ENCODE data around the gene TIGD1.

Gene TIGD1

GRCh38 chr2:232528746-232529460 lies 21.5 kb downstream of the TIGD1 start:
- Histone ChIP-seq H3K9ac (ENCODE audit: low read length in 2 of 2) (no peak overlapping the region), H3K9me3 (ENCODE audit: control insufficient read depth in 2 of 2, low read length in 2 of 2) (no peaks in the 10 kb centered on the region), H3K4me1 (ENCODE audit: control insufficient read depth, insufficient read depth, low read length) (peaks cover 11% of the 10 kb centered on the region), H3K27me3 (ENCODE audit: control insufficient read depth in 1 of 2, insufficient read depth in 2 of 2, low read length in 2 of 2) (peaks cover 3 to 16% of the 10 kb centered on the region in 2 donors), H3K27ac (ENCODE audit: low read length) (no peak overlapping the region), H3K36me3 (ENCODE audit: control insufficient read depth in 2 of 2, insufficient read depth in 2 of 2, low read length in 2 of 2) (no peaks in the 10 kb centered on the region), H3K4me3 (ENCODE audit: low read length in 2 of 2) (no peak overlapping the region)

DNA sequence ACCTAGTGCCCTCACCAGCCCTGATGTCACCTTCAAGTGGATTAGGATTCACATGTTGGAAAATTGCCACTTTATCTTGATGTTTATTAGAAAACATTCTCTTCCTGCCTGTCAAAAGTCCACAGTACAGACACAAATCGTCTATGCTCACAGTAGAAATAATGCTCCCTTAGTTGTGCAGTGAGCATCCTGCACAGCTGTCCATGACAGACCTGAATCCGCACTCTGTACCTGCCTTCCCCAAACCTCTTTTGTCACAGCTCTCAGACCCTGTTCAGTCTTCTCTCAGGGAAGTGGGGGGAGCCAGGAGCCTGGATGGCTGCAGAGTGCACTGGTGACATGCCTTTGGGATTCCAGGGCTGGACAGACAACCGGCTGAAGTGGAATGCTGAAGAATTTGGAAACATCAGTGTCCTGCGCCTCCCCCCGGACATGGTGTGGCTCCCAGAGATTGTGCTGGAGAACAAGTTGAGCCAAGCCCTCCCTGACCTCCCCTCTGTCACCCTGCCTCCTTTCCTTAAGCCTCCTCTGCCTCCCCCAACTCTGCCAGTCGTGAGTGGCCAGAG lies 22.4 kb downstream of the TIGD1 start:
- Histone ChIP-seq H3K4me3 (ENCODE audit: low read length in 2 of 2) (no peak overlapping the region), H3K27me3 (ENCODE audit: control insufficient read depth in 1 of 2, insufficient read depth in 2 of 2, low read length in 2 of 2) (peaks cover 8 to 26% of the 10 kb centered on the region in 2 donors), H3K9me3 (ENCODE audit: control insufficient read depth in 2 of 2, low read length in 2 of 2) (no peaks in the 10 kb centered on the region), H3K36me3 (ENCODE audit: control insufficient read depth in 2 of 2, insufficient read depth in 2 of 2, low read length in 2 of 2) (no peaks in the 10 kb centered on the region), H3K4me1 (ENCODE audit: control insufficient read depth, insufficient read depth, low read length) (peaks cover 17% of the 10 kb centered on the region), H3K9ac (ENCODE audit: low read length in 2 of 2) (no peak overlapping the region), H3K27ac (ENCODE audit: low read length) (no peak overlapping the region)

DNA sequence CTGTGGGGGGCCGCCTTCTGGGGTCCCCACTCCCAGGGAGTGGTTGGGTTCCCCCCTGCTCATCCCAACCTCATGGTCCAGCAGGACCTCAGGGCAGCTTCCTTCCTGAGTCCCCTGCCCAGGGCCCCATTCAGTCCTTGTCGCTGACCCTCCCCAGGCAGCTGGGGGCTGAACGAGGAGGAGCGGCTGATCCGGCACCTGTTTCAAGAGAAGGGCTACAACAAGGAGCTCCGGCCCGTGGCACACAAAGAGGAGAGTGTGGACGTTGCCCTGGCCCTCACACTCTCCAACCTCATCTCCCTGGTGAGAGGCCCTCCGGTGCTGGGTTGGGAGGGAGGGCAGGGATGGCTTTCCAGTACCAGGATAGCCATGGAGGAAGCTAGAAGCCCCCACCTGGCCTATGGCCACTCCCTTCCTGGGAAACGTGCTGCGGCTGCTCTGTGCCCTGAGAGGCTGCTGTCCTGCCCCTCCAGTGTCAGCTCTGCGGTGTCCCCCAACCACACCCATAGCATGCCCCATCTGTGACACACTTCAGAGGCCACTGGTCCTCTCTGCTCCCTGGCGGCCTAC lies 23.9 kb downstream of the TIGD1 start:
- Histone ChIP-seq H3K27ac (ENCODE audit: low read length) (no peak overlapping the region), H3K4me3 (ENCODE audit: low read length in 2 of 2) (no peak overlapping the region), H3K9ac (ENCODE audit: low read length in 2 of 2) (no peak overlapping the region), H3K9me3 (ENCODE audit: control insufficient read depth in 2 of 2, low read length in 2 of 2) (no peaks in the 10 kb centered on the region), H3K4me1 (ENCODE audit: control insufficient read depth, insufficient read depth, low read length) (peaks cover 23% of the 10 kb centered on the region), H3K27me3 (ENCODE audit: control insufficient read depth in 1 of 2, insufficient read depth in 2 of 2, low read length in 2 of 2) (peaks cover 16 to 40% of the 10 kb centered on the region in 2 donors), H3K36me3 (ENCODE audit: control insufficient read depth in 2 of 2, insufficient read depth in 2 of 2, low read length in 2 of 2) (no peaks in the 10 kb centered on the region)

DNA sequence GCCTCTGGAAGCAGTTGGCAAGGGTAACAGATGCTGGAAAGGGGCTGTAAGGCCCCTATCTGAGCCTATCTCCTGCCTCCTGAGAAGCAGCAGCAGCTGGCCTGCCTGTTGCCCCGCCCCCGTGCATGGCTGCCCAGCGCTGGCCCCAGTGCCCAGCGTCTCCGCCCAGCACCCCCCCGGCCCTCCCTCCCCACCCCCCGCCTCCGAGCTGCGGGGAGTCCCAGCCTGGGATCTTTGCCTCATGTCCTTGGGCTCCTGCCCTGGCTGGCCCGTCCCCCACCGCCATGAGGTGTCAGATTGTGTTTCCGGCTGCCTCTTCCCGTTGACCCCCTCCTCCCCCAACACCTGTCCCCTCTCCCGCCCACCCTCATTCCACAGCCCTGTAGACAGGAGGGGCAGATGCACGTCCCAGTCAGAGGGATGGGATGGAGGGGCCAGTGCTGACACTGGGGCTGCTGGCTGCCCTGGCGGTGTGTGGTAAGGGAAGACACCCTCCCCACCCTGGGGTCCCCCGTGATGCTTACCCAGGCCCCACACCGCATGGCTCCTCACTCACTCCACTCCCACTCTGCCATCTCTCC lies 24.5 kb downstream of the TIGD1 start, which contains the start of gene CHRND:
Gene CHRND (plus strand): TSS at position 370 of the 581 bp plus-strand sequence. CDS start 56 bp downstream, at position 426.
- Histone ChIP-seq H3K4me1 (ENCODE audit: control insufficient read depth, insufficient read depth, low read length) (peaks cover 23% of the 10 kb centered on the region), H3K9me3 (ENCODE audit: control insufficient read depth in 2 of 2, low read length in 2 of 2) (no peaks in the 10 kb centered on the region), H3K9ac (ENCODE audit: low read length in 2 of 2) (no peak within 1 kb of the TSS), H3K27me3 (ENCODE audit: control insufficient read depth in 1 of 2, insufficient read depth in 2 of 2, low read length in 2 of 2) (peaks cover 20 to 46% of the 10 kb centered on the region in 2 donors), H3K4me3 (ENCODE audit: low read length in 2 of 2) (no peak within 1 kb of the TSS), H3K36me3 (ENCODE audit: control insufficient read depth in 2 of 2, insufficient read depth in 2 of 2, low read length in 2 of 2) (no peaks in the 10 kb centered on the region), H3K27ac (ENCODE audit: low read length) (no peak within 1 kb of the TSS)

- Histone ChIP-seq H3K36me3 (ENCODE audit: control insufficient read depth in 2 of 2, insufficient read depth in 2 of 2, low read length in 2 of 2) (no peaks in the 10 kb centered on the region), H3K27ac (ENCODE audit: low read length) (no peak overlapping the region), H3K9me3 (ENCODE audit: control insufficient read depth in 2 of 2, low read length in 2 of 2) (no peaks in the 10 kb centered on the region), H3K4me1 (ENCODE audit: control insufficient read depth, insufficient read depth, low read length) (peaks cover 23% of the 10 kb centered on the region), H3K4me3 (ENCODE audit: low read length in 2 of 2) (no peak overlapping the region), H3K27me3 (ENCODE audit: control insufficient read depth in 1 of 2, insufficient read depth in 2 of 2, low read length in 2 of 2) (peaks cover 21 to 48% of the 10 kb centered on the region in 2 donors), H3K9ac (ENCODE audit: low read length in 2 of 2) (no peak overlapping the region)
These were observed 25.2 kb downstream of the TIGD1 start for GRCh38 chr2:232525199-232525598.

DNA sequence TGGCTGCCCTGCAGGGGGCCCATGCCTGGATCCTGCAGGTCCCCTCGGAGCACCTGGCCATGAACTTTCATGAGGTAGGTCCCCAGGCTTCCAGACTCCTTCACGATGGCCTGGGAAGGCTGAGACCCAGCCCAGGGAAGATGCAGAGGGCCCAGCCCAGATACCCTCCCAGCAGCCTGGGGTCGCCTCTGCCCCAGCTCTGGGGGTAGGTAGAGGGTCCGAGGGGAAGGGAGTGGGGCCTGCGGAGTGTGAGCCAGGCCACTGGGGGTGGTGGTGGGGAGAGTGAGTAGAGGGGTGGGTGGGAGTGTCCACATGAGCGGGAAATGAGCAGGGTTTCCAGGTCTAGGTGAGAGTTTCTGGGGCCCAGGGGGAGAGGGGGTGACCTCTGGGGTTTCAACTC lies 25.6 kb downstream of the TIGD1 start:
- Histone ChIP-seq H3K9ac (ENCODE audit: low read length in 2 of 2) (no peak overlapping the region), H3K27ac (ENCODE audit: low read length) (no peak overlapping the region), H3K27me3 (ENCODE audit: control insufficient read depth in 1 of 2, insufficient read depth in 2 of 2, low read length in 2 of 2) (peaks cover 21 to 48% of the 10 kb centered on the region in 2 donors), H3K9me3 (ENCODE audit: control insufficient read depth in 2 of 2, low read length in 2 of 2) (no peaks in the 10 kb centered on the region), H3K4me3 (ENCODE audit: low read length in 2 of 2) (no peak overlapping the region), H3K36me3 (ENCODE audit: control insufficient read depth in 2 of 2, insufficient read depth in 2 of 2, low read length in 2 of 2) (no peaks in the 10 kb centered on the region), H3K4me1 (ENCODE audit: control insufficient read depth, insufficient read depth, low read length) (peaks cover 23% of the 10 kb centered on the region)

DNA sequence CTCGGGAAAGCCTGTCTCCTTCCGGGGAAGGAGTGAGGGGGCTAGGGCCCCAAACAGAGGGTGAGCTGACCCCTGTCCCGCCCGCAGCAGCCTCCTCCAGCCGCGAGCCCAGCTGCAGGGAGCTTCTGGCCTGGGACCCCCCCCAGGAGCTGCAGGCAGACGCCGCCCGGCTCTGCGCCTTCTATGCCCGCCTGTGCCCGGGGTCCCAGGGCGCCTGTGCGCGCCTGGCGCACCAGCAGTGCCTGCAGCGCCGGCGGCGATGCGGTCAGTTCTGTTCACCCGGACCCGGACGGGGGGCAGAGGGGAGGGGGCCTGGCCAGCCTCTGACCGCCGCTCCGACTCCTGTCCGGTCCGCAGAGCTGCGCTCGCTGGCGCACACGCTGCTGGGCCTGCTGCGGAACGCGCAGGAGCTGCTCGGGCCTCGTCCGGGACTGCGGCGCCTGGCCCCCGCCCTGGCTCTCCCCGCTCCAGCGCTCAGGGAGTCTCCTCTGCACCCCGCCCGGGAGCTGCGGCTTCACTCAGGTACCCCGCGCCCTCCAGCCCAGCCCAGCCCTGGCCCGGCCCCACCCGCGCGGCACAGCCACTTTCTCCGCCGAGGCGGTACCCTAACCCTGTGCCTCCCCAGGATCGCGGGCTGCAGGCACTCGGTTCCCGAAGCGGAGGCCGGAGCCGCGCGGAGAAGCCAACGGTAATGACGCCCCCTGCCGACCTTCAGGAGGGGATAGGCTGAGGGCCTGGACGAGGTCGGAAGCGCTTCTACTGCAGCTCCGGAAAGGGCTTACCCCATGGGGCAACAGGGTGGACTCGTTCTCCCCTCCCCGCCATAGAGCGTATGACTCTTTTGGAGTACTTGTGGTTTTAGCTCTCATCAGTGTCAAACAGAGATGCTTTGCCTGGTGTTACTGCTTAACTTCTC lies 26.4 kb downstream of the TIGD1 start:
- no peaks in the 10 kb centered on the region for H3K9me3 ChIP-seq (ENCODE audit: control insufficient read depth in 2 of 2, low read length in 2 of 2)
- peaks cover 21 to 48% of the 10 kb centered on the region in 2 donors for H3K27me3 ChIP-seq (ENCODE audit: control insufficient read depth in 1 of 2, insufficient read depth in 2 of 2, low read length in 2 of 2)
- H3K4me1 ChIP-seq (ENCODE audit: control insufficient read depth, insufficient read depth, low read length), result peaks cover 23% of the 10 kb centered on the region
- H3K27ac ChIP-seq (ENCODE audit: low read length), result no peak overlapping the region
- H3K36me3 ChIP-seq (ENCODE audit: control insufficient read depth in 2 of 2, insufficient read depth in 2 of 2, low read length in 2 of 2), result no peaks in the 10 kb centered on the region
- H3K4me3 ChIP-seq (ENCODE audit: low read length in 2 of 2), result peak overlapping the region in 1 of 2 donors; percentile 44
- no peak overlapping the region for H3K9ac ChIP-seq (ENCODE audit: low read length in 2 of 2)

DNA sequence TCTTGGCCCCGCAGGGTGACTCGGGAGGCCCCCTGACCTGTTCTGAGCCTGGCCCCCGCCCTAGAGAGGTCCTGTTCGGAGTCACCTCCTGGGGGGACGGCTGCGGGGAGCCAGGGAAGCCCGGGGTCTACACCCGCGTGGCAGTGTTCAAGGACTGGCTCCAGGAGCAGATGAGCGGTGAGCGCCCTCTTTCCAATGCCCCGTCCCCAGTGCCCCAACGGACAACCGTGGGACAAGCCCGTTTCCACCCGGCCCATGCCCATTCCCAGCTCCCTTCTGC lies 27.0 kb downstream of the TIGD1 start:
- Histone ChIP-seq H3K36me3 (ENCODE audit: control insufficient read depth in 2 of 2, insufficient read depth in 2 of 2, low read length in 2 of 2) (no peaks in the 10 kb centered on the region), H3K27ac (ENCODE audit: low read length) (no peak overlapping the region), H3K9me3 (ENCODE audit: control insufficient read depth in 2 of 2, low read length in 2 of 2) (no peaks in the 10 kb centered on the region), H3K4me1 (ENCODE audit: control insufficient read depth, insufficient read depth, low read length) (peaks cover 23% of the 10 kb centered on the region), H3K27me3 (ENCODE audit: control insufficient read depth in 1 of 2, insufficient read depth in 2 of 2, low read length in 2 of 2) (peaks cover 21 to 48% of the 10 kb centered on the region in 2 donors), H3K9ac (ENCODE audit: low read length in 2 of 2) (no peak overlapping the region), H3K4me3 (ENCODE audit: low read length in 2 of 2) (peak overlapping the region in 1 of 2 donors; percentile 44)

GRCh38 chr2:232522623-232523401 lies 27.5 kb downstream of the TIGD1 start:
- H3K9me3 ChIP-seq (ENCODE audit: control insufficient read depth in 2 of 2, low read length in 2 of 2), result no peaks in the 10 kb centered on the region
- H3K4me1 ChIP-seq (ENCODE audit: control insufficient read depth, insufficient read depth, low read length), result peaks cover 23% of the 10 kb centered on the region
- peaks cover 21 to 49% of the 10 kb centered on the region in 2 donors for H3K27me3 ChIP-seq (ENCODE audit: control insufficient read depth in 1 of 2, insufficient read depth in 2 of 2, low read length in 2 of 2)

More at GRCh38 chr2:232522623-232523401, 27.5 kb downstream of the TIGD1 start:
- Histone ChIP-seq H3K9ac (ENCODE audit: low read length in 2 of 2) (no peak overlapping the region), H3K36me3 (ENCODE audit: control insufficient read depth in 2 of 2, insufficient read depth in 2 of 2, low read length in 2 of 2) (no peaks in the 10 kb centered on the region), H3K27ac (ENCODE audit: low read length) (no peak overlapping the region), H3K4me3 (ENCODE audit: low read length in 2 of 2) (no peak overlapping the region)

All from stomach smooth muscle (tissue), 2 donors.